Stimulated activated memory B cell treated with anti-CD40 and anti-IgM and Interleukin-4, amounts not matched to agents 10 μg/mL and 1 μg/mL and 100 μg/mL, for 72 hours (primary cell): ENCODE results near the gene NUP37.
A peak's percentile ranks its signal among the peaks of the same experiment; 100 is the strongest.

Source experiments
- ATAC-seq: fragments of 150-1000 bp; cut with Tn5 transposase; 2 replicates; pipeline ENCODE4 v1.10.0; 2021
- H3K27ac Mint-ChIP-seq: one replicate; pipeline ENCODE4 v1.8.0; 2022; ENCODE audit warnings: mild to moderate bottlenecking, mixed read lengths
- H3K27me3 Mint-ChIP-seq: one replicate; pipeline ENCODE4 v1.8.0; 2022; ENCODE audit warnings: mixed read lengths
- H3K36me3 Mint-ChIP-seq: one replicate; pipeline ENCODE4 v1.8.0; 2022; ENCODE audit warnings: mixed read lengths
- H3K4me1 Mint-ChIP-seq: one replicate; pipeline ENCODE4 v1.8.0; 2022; ENCODE audit warnings: mixed read lengths
- H3K4me3 Mint-ChIP-seq: one replicate; pipeline ENCODE4 v1.8.0; 2022; ENCODE audit warnings: mild to moderate bottlenecking, moderate library complexity, mixed read lengths
- H3K9me3 Mint-ChIP-seq: one replicate; pipeline ENCODE4 v1.8.0; 2022; ENCODE audit warnings: mixed read lengths

The NUP37 gene

DNA sequence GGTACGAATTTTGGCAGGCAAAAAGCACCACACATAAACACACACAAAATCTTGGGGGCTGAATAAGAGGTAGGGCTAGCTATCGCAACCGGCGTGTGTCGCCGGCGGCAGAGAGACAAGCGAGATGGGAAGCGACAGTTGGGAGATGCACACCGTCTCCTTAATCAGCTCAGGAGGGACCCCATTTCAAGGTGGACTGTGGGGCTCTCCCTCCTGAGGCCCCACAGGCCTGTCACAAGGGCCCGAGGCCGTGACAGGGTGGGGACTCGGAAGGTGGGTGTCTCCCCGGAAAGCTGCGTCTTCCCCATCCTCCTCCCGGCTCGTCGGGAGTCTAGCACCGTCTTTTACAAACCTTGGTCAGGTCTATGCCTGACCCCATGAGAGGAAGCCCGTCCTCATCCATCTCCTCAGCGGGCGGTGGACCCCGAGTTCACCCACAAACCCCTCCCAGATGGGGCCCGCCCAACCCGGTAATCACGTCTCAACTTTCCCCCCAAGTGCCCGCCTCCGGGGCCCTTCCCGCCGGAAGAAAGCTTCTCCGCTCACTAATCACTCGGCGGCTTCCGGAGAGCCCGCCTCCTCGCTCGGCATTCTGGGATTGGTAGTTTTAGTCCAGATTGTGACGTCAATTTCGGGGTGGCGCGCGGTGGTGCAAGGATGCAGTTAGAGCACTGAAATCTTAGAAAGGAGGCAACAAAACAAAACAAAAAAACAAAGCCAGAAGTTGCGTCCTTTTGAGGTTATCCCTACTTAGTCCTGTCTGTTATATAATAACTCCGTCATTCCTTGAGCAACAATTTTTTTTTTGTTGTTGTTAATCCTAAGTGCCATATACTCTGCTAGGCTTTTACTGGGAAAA is 58.1 kb downstream of the NUP37 start, which contains the start of gene WASHC3:
Gene WASHC3 (minus strand): TSS at position 432 of the 859 bp plus-strand sequence. CDS start 29 bp downstream, at position 403.
- Mint-ChIP-seq H3K27ac (peak within 1 kb of the TSS; percentile 97), H3K4me1 (peaks cover 12% of the 10 kb centered on the region), H3K27me3 (no peaks in the 10 kb centered on the region), H3K9me3 (no peaks in the 10 kb centered on the region), H3K36me3 (peaks cover 27% of the 10 kb centered on the region), H3K4me3 (peak within 1 kb of the TSS; percentile 95)
- peak; percentile 98 for ATAC-seq

DNA sequence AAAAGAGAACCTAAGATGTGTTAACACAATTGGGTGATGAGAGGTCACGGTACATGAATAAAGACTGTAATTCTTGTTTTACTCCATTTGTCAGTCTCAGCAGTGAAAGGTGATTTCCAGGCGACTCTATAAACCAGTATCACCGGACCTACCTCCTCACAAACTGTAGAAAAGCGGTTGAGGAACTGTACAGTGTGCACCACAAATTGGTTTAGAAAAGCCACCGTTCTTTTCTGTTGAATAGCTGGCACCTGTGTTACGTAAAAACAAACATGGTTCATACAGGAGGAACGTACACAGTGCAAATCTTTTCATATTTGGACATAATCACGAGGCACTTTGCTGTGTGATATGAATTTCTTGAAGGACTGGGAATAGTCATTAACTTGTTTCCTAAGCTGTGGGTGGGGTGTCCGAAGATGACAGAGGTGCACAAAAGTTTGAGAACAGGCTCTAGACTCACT is 58.8 kb downstream of the NUP37 start:
- Mint-ChIP-seq H3K4me1 (peaks cover 16% of the 10 kb centered on the region), H3K4me3 (peak overlapping the region; percentile 95), H3K27me3 (no peaks in the 10 kb centered on the region), H3K27ac (peak overlapping the region; percentile 97), H3K36me3 (peaks cover 34% of the 10 kb centered on the region), H3K9me3 (no peaks in the 10 kb centered on the region)
- peak; percentile 79 for ATAC-seq

- no peaks in the 10 kb centered on the region for H3K27me3 Mint-ChIP-seq
- H3K9me3 Mint-ChIP-seq = no peaks in the 10 kb centered on the region
- H3K36me3 Mint-ChIP-seq = peaks cover 52% of the 10 kb centered on the region
- no peak for ATAC-seq
- H3K4me1 Mint-ChIP-seq = peaks cover 22% of the 10 kb centered on the region
- H3K27ac Mint-ChIP-seq = no peak overlapping the region
- H3K4me3 Mint-ChIP-seq = no peak overlapping the region
These were observed 60.6 kb downstream of the NUP37 start for GRCh38 chr12:102059343-102059742.

GRCh38 chr12:102054345-102054744 is 65.6 kb downstream of the NUP37 start:
- Mint-ChIP-seq H3K36me3 (peaks cover 63% of the 10 kb centered on the region), H3K27ac (no peak overlapping the region), H3K9me3 (no peaks in the 10 kb centered on the region), H3K27me3 (no peaks in the 10 kb centered on the region), H3K4me1 (peaks cover 53% of the 10 kb centered on the region), H3K4me3 (no peak overlapping the region)
- no peak for ATAC-seq

- H3K27me3 Mint-ChIP-seq = no peaks in the 10 kb centered on the region
- no peak overlapping the region for H3K4me3 Mint-ChIP-seq
- no peak overlapping the region for H3K27ac Mint-ChIP-seq
- H3K36me3 Mint-ChIP-seq = peaks cover 52% of the 10 kb centered on the region
- H3K9me3 Mint-ChIP-seq = no peaks in the 10 kb centered on the region
- no peak for ATAC-seq
- H3K4me1 Mint-ChIP-seq = peaks cover 47% of the 10 kb centered on the region
These were observed 66.9 kb downstream of the NUP37 start for GRCh38 chr12:102053062-102053349.

GRCh38 chr12:102052192-102053061 is 67.5 kb downstream of the NUP37 start:
- Mint-ChIP-seq H3K9me3 (no peaks in the 10 kb centered on the region), H3K27me3 (no peaks in the 10 kb centered on the region), H3K4me3 (no peak overlapping the region), H3K4me1 (peaks cover 42% of the 10 kb centered on the region), H3K27ac (peak overlapping the region; percentile 25), H3K36me3 (peaks cover 47% of the 10 kb centered on the region)
- ATAC-seq = no peak

- no peaks in the 10 kb centered on the region for H3K27me3 Mint-ChIP-seq
- H3K9me3 Mint-ChIP-seq = no peaks in the 10 kb centered on the region
- peaks cover 37% of the 10 kb centered on the region for H3K36me3 Mint-ChIP-seq
- peak overlapping the region; percentile 25 for H3K27ac Mint-ChIP-seq
- H3K4me1 Mint-ChIP-seq = peaks cover 37% of the 10 kb centered on the region
- no peak for ATAC-seq
- H3K4me3 Mint-ChIP-seq = no peak overlapping the region
These were observed 68.4 kb downstream of the NUP37 start for GRCh38 chr12:102051431-102051965.

GRCh38 chr12:102050660-102051430 is 69.1 kb downstream of the NUP37 start:
- Mint-ChIP-seq H3K36me3 (peaks cover 31% of the 10 kb centered on the region), H3K9me3 (no peaks in the 10 kb centered on the region), H3K4me1 (peaks cover 36% of the 10 kb centered on the region), H3K27me3 (no peaks in the 10 kb centered on the region), H3K4me3 (no peak overlapping the region), H3K27ac (peak overlapping the region; percentile 25)
- no peak for ATAC-seq

DNA sequence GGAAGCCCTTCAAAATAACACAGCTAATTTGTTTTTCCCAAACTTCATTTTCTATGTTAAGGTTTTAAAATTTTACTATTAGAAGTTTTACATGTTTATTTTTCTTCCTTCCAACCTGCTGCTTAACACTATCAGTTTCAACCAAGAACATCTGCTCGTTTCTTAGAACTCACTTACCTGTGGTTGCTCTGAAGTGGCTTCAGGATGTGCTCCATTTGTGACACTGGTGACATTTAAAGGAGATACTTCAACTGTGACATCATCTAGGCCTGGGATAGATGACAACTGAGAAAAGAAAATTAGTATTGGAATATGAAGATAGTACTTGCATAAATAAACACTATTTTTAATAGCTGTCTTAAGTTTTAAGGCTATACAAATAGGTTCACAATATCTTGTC is 76.0 kb downstream of the NUP37 start:
- Mint-ChIP-seq H3K9me3 (no peaks in the 10 kb centered on the region), H3K4me3 (no peak overlapping the region), H3K27ac (no peak overlapping the region), H3K27me3 (no peaks in the 10 kb centered on the region), H3K36me3 (peaks cover 6% of the 10 kb centered on the region), H3K4me1 (no peaks in the 10 kb centered on the region)
- ATAC-seq = no peak

GRCh38 chr12:102033991-102034745 is 85.7 kb downstream of the NUP37 start:
- ATAC-seq = no peak
- H3K9me3 Mint-ChIP-seq = no peaks in the 10 kb centered on the region
- no peaks in the 10 kb centered on the region for H3K27me3 Mint-ChIP-seq
- H3K36me3 Mint-ChIP-seq = peaks cover 53% of the 10 kb centered on the region
- H3K4me3 Mint-ChIP-seq = no peak overlapping the region
- no peak overlapping the region for H3K27ac Mint-ChIP-seq
- no peaks in the 10 kb centered on the region for H3K4me1 Mint-ChIP-seq

- H3K4me1 Mint-ChIP-seq = no peaks in the 10 kb centered on the region
- H3K27me3 Mint-ChIP-seq = no peaks in the 10 kb centered on the region
- ATAC-seq = no peak
- peaks cover 57% of the 10 kb centered on the region for H3K36me3 Mint-ChIP-seq
- no peak overlapping the region for H3K4me3 Mint-ChIP-seq
- H3K9me3 Mint-ChIP-seq = no peaks in the 10 kb centered on the region
- no peak overlapping the region for H3K27ac Mint-ChIP-seq
These were observed 88.1 kb downstream of the NUP37 start for GRCh38 chr12:102031852-102032251.

DNA sequence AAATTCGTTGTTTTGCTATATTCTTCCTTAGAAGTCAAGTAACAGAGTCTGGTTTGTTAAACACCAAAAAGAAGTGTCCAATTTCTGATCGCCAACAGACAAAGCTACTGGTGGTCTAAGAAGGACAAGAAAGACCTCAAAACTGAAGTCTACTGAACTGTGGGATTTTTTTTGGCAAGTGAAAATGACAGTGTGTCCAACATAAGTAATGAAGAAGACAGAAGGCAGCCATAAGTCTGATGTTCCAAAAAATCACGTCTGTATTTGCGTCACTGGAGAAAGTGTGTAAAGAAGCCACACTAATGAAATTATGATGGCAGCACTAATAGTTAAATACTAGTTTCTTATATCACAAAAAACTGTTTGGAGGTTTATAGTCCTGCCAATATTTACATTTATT is 90.8 kb downstream of the NUP37 start:
- Mint-ChIP-seq H3K9me3 (no peaks in the 10 kb centered on the region), H3K4me1 (no peaks in the 10 kb centered on the region), H3K4me3 (no peak overlapping the region), H3K27ac (no peak overlapping the region), H3K36me3 (peaks cover 42% of the 10 kb centered on the region), H3K27me3 (no peaks in the 10 kb centered on the region)
- no peak for ATAC-seq

DNA sequence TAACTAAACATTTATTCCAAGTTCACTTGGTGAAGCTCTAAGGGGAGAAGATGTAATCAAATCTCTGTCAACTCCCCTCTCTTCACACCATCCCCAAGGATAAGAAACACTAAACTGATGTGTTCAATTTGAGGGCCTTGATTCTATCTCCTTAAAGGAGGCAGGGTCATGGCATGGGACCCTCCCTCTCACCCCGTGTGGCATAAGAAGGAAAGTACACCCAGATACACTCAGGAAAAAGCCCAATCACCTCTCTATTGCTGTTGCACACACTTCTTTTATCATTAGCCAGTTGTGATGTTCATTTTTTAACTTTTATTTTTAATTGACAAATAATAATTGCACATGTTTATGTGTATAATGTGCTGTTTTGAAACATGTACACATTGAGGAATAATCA is 93.2 kb downstream of the NUP37 start:
- Mint-ChIP-seq H3K27ac (no peak overlapping the region), H3K4me1 (no peaks in the 10 kb centered on the region), H3K27me3 (no peaks in the 10 kb centered on the region), H3K36me3 (peaks cover 35% of the 10 kb centered on the region), H3K4me3 (no peak overlapping the region), H3K9me3 (no peaks in the 10 kb centered on the region)
- ATAC-seq = no peak

- Mint-ChIP-seq H3K27me3 (no peaks in the 10 kb centered on the region), H3K4me1 (no peaks in the 10 kb centered on the region), H3K9me3 (no peaks in the 10 kb centered on the region), H3K27ac (no peak overlapping the region), H3K4me3 (no peak overlapping the region), H3K36me3 (peaks cover 49% of the 10 kb centered on the region)
- ATAC-seq = no peak
These were observed 95.1 kb downstream of the NUP37 start for GRCh38 chr12:102024765-102025164.
